OCI-LY3 (cell line): ENCODE data around the gene NFIC.

Experiments used
- EZH2phosphoT487 ChIP-seq: fragments of 200-600 bp; shearing (Covaris generic); IDR thresholded peaks from 2 replicates; pipeline ENCODE4 v1.6.1; 2018; ENCODE audit warnings: antibody characterized with exemption, mixed run types, low read depth
- TF ChIP-seq, protein P1 (sequence below): fragments of 200-600, 300-600 bp; sonication (generic); IDR thresholded peaks from 2 replicates; pipeline ENCODE4 v1.5.1; 2014; ENCODE audit warnings: antibody characterized with exemption, low read length, low read depth

DNA sequence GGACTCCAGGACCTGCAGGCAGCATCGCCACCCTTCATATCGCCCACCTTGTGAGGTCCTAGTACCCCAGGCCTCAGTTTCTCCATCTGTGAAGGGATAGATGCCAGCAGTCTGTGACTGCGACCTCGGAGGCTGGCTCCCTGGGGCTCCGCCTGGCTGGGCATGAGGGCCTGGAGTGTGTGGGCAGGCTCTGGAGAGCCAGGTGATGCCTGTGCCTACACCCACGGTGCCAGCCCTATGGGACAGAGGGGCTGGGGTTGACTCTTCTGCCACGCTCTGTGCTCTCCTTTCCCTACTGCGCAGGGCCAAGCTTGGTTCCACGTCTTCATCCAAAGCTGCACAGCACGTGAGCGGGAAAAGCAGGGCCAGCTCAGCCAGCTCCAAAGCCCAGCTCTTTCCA, 26.0 kb upstream of the NFIC start:
- no peak for TF ChIP-seq EZH2phosphoT487
- TF ChIP-seq, protein P1, sequence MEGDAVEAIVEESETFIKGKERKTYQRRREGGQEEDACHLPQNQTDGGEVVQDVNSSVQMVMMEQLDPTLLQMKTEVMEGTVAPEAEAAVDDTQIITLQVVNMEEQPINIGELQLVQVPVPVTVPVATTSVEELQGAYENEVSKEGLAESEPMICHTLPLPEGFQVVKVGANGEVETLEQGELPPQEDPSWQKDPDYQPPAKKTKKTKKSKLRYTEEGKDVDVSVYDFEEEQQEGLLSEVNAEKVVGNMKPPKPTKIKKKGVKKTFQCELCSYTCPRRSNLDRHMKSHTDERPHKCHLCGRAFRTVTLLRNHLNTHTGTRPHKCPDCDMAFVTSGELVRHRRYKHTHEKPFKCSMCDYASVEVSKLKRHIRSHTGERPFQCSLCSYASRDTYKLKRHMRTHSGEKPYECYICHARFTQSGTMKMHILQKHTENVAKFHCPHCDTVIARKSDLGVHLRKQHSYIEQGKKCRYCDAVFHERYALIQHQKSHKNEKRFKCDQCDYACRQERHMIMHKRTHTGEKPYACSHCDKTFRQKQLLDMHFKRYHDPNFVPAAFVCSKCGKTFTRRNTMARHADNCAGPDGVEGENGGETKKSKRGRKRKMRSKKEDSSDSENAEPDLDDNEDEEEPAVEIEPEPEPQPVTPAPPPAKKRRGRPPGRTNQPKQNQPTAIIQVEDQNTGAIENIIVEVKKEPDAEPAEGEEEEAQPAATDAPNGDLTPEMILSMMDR = no peak
